LNCaP clone FGC (cell line): Measurements from ENCODE around the gene BCAS3.

Experiments used
- DNase-seq: peaks from one replicate; pipeline ENCODE4 v3.0.0-alpha.2; 2011; ENCODE audit warnings: low read depth
- H3K4me3 ChIP-seq: 2 replicates; pipeline ENCODE4 v1.5.1; 2011; ENCODE audit warnings: mild to moderate bottlenecking, low read depth, low read length, control low read depth
- TF ChIP-seq, protein P1 (sequence below): IDR thresholded peaks from 2 replicates; pipeline ENCODE4 v1.5.1; 2012; ENCODE audit warnings: mild to moderate bottlenecking; ENCODE audit not compliant: control insufficient read depth, insufficient read depth; ENCODE audit errors: extremely low read depth

The BCAS3 gene

GRCh38 chr17:61209525-61209924, 531.9 kb downstream of the BCAS3 start:
- no peak overlapping the region for H3K4me3 ChIP-seq
- TF ChIP-seq, protein P1, sequence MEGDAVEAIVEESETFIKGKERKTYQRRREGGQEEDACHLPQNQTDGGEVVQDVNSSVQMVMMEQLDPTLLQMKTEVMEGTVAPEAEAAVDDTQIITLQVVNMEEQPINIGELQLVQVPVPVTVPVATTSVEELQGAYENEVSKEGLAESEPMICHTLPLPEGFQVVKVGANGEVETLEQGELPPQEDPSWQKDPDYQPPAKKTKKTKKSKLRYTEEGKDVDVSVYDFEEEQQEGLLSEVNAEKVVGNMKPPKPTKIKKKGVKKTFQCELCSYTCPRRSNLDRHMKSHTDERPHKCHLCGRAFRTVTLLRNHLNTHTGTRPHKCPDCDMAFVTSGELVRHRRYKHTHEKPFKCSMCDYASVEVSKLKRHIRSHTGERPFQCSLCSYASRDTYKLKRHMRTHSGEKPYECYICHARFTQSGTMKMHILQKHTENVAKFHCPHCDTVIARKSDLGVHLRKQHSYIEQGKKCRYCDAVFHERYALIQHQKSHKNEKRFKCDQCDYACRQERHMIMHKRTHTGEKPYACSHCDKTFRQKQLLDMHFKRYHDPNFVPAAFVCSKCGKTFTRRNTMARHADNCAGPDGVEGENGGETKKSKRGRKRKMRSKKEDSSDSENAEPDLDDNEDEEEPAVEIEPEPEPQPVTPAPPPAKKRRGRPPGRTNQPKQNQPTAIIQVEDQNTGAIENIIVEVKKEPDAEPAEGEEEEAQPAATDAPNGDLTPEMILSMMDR: no peak
- no peak for DNase-seq

GRCh38 chr17:61211236-61211635, 533.6 kb downstream of the BCAS3 start:
- TF ChIP-seq, protein P1: no peak
- H3K4me3 ChIP-seq: no peak overlapping the region
- DNase-seq: no peak

GRCh38 chr17:61212655-61213054, 535.0 kb downstream of the BCAS3 start:
- H3K4me3 ChIP-seq: no peak overlapping the region
- TF ChIP-seq, protein P1: no peak
- no peak for DNase-seq

DNA sequence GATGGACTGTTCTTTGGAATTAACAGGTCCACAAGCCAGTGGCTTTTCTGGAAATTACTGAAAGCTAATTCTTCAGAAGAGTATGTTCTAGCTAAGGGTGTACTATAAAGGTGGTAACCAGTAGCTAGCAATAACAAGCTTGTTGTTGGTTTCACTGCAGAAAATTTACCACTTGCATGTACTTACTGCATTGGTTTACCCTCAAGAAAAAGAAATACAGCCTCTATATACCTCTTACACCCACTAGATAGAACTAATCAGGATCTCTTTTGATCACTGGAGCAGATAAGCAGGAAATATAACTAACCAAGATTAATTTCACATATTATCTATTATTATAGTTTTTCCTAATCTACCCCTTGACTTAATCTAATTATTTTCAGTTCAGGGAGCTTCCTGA, 537.1 kb downstream of the BCAS3 start:
- no peak for DNase-seq
- TF ChIP-seq, protein P1: no peak
- H3K4me3 ChIP-seq: no peak overlapping the region

GRCh38 chr17:61216066-61216465, 538.4 kb downstream of the BCAS3 start:
- no peak for DNase-seq
- H3K4me3 ChIP-seq: no peak overlapping the region
- TF ChIP-seq, protein P1: no peak

DNA sequence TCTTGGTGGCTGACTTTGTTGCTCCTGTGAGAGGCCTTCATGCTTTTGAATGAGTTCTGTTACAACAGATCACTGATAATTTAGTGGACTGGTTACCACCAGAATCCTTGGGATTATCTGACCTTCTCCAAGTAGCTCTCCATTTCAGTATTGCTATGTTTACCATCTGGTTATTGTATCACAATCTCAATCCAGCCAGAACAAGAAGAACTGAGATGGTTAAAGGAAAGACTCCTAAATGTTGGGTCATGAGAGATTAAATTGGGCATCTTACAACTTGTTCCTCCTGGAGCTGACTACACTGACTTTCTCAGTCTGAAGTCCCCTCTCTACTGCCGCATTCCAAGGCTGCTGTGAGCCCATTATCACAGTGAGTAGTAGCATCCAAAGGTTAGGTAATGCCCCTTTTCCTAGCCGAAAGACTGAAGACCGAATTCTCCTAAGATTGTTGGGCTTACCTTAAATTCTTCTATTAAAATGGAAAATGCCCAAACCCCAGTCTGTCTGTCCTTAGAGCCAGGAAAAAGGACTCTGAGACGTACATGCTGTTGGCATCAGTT, 540.3 kb downstream of the BCAS3 start:
- H3K4me3 ChIP-seq: no peak overlapping the region
- TF ChIP-seq, protein P1: no peak
- no peak for DNase-seq

DNA sequence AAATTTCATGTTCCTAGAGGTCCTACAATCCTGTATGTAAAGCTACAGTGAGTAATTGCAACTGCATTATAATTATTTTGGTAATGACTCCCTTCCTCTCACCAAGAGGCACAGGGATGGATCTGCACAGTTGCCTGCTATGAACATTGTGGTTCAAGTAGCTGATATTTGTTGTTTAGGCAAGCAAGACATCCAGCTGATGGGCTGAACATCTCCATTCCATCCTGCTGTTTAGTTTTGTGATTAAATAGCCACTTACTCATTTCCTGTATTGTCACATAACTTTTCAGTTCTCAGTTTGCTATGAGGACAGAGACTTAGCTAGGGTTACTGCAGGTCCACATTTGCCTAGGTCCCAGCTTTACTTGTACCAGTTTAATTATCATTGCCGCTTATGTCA, 540.8 kb downstream of the BCAS3 start:
- TF ChIP-seq, protein P1: no peak
- H3K4me3 ChIP-seq: no peak overlapping the region
- DNase-seq: no peak
